ENCODE results near the gene DIP2C.
"Not testable (repeated sequence)": the region's sequence is repeated elsewhere in the genome, so short reads cannot be mapped to it uniquely, and the experiment has no call there.

DIP2C gene

GRCh38 chr10:682931-683447, 6.5 kb downstream of the DIP2C start:
- Histone ChIP-seq H3K9me3 (ENCODE audit: insufficient read depth, low read depth, low read length) (no peaks in the 10 kb centered on the region), H3K4me1 (ENCODE audit: insufficient read depth, low read length) (peaks cover under 1% of the 10 kb centered on the region; the same call in 1 of the 2 replicates), H3K36me3 (ENCODE audit: insufficient read depth, low read depth, low read length) (no peaks in the 10 kb centered on the region), H3K4me3 (ENCODE audit: low read length) (no peak overlapping the region), H3K27ac (ENCODE audit: low read length) (no peak overlapping the region), H3K27me3 (ENCODE audit: insufficient read depth, low read length) (peaks cover 6% of the 10 kb centered on the region), H3K9ac (ENCODE audit: low read depth, low read length) (no peak overlapping the region)

DNA sequence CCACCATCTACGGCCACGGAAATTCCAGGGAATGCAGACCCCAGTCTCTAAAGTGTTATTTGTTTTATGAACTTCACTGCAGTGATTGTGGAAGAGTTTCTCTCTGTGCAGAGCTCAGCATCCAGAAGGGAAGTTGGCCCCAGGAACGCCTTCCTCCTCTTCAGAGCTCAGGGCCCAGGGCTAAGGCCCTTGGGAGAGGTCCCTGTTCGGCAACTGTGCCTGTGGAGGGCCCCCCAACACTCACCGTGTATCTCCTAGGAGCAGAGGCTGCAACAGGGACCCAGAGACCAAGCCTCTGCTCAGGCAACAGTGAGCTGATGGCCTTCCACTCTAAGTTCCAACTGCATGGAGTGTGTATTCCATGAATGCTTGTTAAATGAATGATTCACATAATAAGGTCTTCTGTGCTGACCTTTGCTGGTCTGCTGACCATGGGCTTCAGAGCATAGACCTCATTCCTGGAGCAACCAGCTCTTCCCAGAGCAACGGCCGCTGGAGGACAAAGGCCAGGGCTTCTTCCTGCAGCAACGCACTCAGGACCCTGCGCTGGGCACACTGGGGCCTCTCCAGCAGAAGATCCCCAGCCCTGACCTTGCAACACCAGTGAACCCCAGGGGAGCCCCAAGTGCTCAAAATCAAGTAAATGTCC, 7.7 kb downstream of the DIP2C start:
- H3K4me1 ChIP-seq (ENCODE audit: insufficient read depth, low read length): no peaks in the 10 kb centered on the region
- H3K27ac ChIP-seq (ENCODE audit: low read length): no peak overlapping the region
- no peak overlapping the region for H3K4me3 ChIP-seq (ENCODE audit: low read length)
- H3K36me3 ChIP-seq (ENCODE audit: insufficient read depth, low read depth, low read length): no peaks in the 10 kb centered on the region
- no peak overlapping the region for H3K9ac ChIP-seq (ENCODE audit: low read depth, low read length)
- no peaks in the 10 kb centered on the region for H3K27me3 ChIP-seq (ENCODE audit: insufficient read depth, low read length)
- no peaks in the 10 kb centered on the region for H3K9me3 ChIP-seq (ENCODE audit: insufficient read depth, low read depth, low read length)

GRCh38 chr10:680745-681144, 8.7 kb downstream of the DIP2C start:
- Histone ChIP-seq H3K36me3 (ENCODE audit: insufficient read depth, low read depth, low read length) (no peaks in the 10 kb centered on the region), H3K27ac (ENCODE audit: low read length) (no peak overlapping the region), H3K9ac (ENCODE audit: low read depth, low read length) (no peak overlapping the region), H3K4me3 (ENCODE audit: low read length) (no peak overlapping the region), H3K4me1 (ENCODE audit: insufficient read depth, low read length) (no peaks in the 10 kb centered on the region), H3K27me3 (ENCODE audit: insufficient read depth, low read length) (no peaks in the 10 kb centered on the region), H3K9me3 (ENCODE audit: insufficient read depth, low read depth, low read length) (no peaks in the 10 kb centered on the region)

DNA sequence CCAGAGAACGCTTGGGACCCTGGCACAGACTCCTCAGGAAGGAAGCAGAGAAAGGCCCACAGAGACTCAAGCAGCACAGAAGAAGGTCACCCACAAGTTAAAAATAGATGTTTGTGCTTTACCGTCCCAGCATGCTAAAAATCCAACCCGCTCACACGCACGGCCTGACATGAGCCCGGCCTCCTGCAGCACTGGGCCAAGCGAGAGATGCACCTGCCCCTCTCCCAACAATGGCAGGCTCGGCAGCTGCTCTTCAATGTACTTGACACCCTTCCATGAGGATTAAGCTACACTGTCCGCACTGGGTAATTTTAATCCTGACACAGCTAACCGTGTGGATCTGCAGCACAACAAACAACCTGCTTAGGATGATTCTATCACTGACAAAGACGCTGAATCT, 9.3 kb downstream of the DIP2C start:
- H3K36me3 ChIP-seq (ENCODE audit: insufficient read depth, low read depth, low read length): no peaks in the 10 kb centered on the region
- no peak overlapping the region for H3K9ac ChIP-seq (ENCODE audit: low read depth, low read length)
- H3K27ac ChIP-seq (ENCODE audit: low read length): no peak overlapping the region

GRCh38 chr10:679556-679955, 9.9 kb downstream of the DIP2C start:
- Histone ChIP-seq H3K27ac (ENCODE audit: low read length) (no peak overlapping the region), H3K9ac (ENCODE audit: low read depth, low read length) (no peak overlapping the region), H3K4me1 (ENCODE audit: insufficient read depth, low read length) (no peaks in the 10 kb centered on the region), H3K4me3 (ENCODE audit: low read length) (no peak overlapping the region), H3K9me3 (ENCODE audit: insufficient read depth, low read depth, low read length) (no peaks in the 10 kb centered on the region), H3K36me3 (ENCODE audit: insufficient read depth, low read depth, low read length) (no peaks in the 10 kb centered on the region), H3K27me3 (ENCODE audit: insufficient read depth, low read length) (no peaks in the 10 kb centered on the region)

More for the DNA sequence above, 9.3 kb downstream of the DIP2C start:
- H3K4me3 ChIP-seq (ENCODE audit: low read length): no peak overlapping the region
- H3K27me3 ChIP-seq (ENCODE audit: insufficient read depth, low read length): no peaks in the 10 kb centered on the region
- no peaks in the 10 kb centered on the region for H3K4me1 ChIP-seq (ENCODE audit: insufficient read depth, low read length)
- H3K9me3 ChIP-seq (ENCODE audit: insufficient read depth, low read depth, low read length): no peaks in the 10 kb centered on the region

GRCh38 chr10:678662-679005, 10.8 kb downstream of the DIP2C start:
- not testable (repeated sequence) for H3K9me3 ChIP-seq (ENCODE audit: insufficient read depth, low read depth, low read length); H3K4me1 ChIP-seq (ENCODE audit: insufficient read depth, low read length); H3K27ac ChIP-seq (ENCODE audit: low read length); H3K4me3 ChIP-seq (ENCODE audit: low read length); H3K36me3 ChIP-seq (ENCODE audit: insufficient read depth, low read depth, low read length); H3K27me3 ChIP-seq (ENCODE audit: insufficient read depth, low read length); H3K9ac ChIP-seq (ENCODE audit: low read depth, low read length)

- Histone ChIP-seq H3K9ac (ENCODE audit: low read depth, low read length) (no peak overlapping the region), H3K9me3 (ENCODE audit: insufficient read depth, low read depth, low read length) (no peaks in the 10 kb centered on the region), H3K4me1 (ENCODE audit: insufficient read depth, low read length) (no peaks in the 10 kb centered on the region)
Observed at GRCh38 chr10:677750-678661, 11.5 kb downstream of the DIP2C start.

DNA sequence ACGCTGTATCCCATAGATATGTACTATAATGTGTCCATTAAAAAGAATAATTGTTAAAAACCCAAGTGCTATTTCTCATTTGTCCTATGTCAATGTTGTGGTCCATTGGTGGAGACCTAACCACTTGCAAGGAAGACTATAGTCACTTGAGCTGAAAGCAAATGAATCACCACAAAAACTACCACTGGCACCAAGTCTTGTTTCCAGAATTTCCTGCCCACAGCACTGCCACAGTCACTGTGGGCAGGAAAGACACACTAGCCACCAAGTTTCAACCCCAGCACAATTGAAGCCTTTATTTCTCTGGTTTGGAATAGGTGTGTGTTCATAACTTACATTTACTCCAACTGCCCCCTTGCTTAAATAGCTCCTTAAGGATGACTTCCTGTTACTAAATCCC, 12.4 kb downstream of the DIP2C start:
- H3K4me3 ChIP-seq (ENCODE audit: low read length): no peak overlapping the region

More at GRCh38 chr10:677750-678661, 11.5 kb downstream of the DIP2C start:
- no peak overlapping the region for H3K27ac ChIP-seq (ENCODE audit: low read length)
- no peaks in the 10 kb centered on the region for H3K27me3 ChIP-seq (ENCODE audit: insufficient read depth, low read length)
- H3K4me3 ChIP-seq (ENCODE audit: low read length): no peak overlapping the region
- H3K36me3 ChIP-seq (ENCODE audit: insufficient read depth, low read depth, low read length): no peaks in the 10 kb centered on the region

GRCh38 chr10:676178-676577, 13.3 kb downstream of the DIP2C start:
- H3K27me3 ChIP-seq (ENCODE audit: insufficient read depth, low read length): no peaks in the 10 kb centered on the region
- no peak overlapping the region for H3K9ac ChIP-seq (ENCODE audit: low read depth, low read length)
- H3K9me3 ChIP-seq (ENCODE audit: insufficient read depth, low read depth, low read length): no peaks in the 10 kb centered on the region
- H3K36me3 ChIP-seq (ENCODE audit: insufficient read depth, low read depth, low read length): no peaks in the 10 kb centered on the region
- H3K4me3 ChIP-seq (ENCODE audit: low read length): no peak overlapping the region
- no peaks in the 10 kb centered on the region for H3K4me1 ChIP-seq (ENCODE audit: insufficient read depth, low read length)
- no peak overlapping the region for H3K27ac ChIP-seq (ENCODE audit: low read length)

More for the DNA sequence above, 12.4 kb downstream of the DIP2C start:
- H3K9ac ChIP-seq (ENCODE audit: low read depth, low read length): no peak overlapping the region
- no peak overlapping the region for H3K27ac ChIP-seq (ENCODE audit: low read length)
- H3K9me3 ChIP-seq (ENCODE audit: insufficient read depth, low read depth, low read length): no peaks in the 10 kb centered on the region
- H3K4me1 ChIP-seq (ENCODE audit: insufficient read depth, low read length): no peaks in the 10 kb centered on the region
- H3K36me3 ChIP-seq (ENCODE audit: insufficient read depth, low read depth, low read length): no peaks in the 10 kb centered on the region
- H3K27me3 ChIP-seq (ENCODE audit: insufficient read depth, low read length): no peaks in the 10 kb centered on the region

GRCh38 chr10:675532-675931, 13.9 kb downstream of the DIP2C start:
- Histone ChIP-seq H3K4me1 (ENCODE audit: insufficient read depth, low read length) (no peaks in the 10 kb centered on the region), H3K4me3 (ENCODE audit: low read length) (no peak overlapping the region), H3K9me3 (ENCODE audit: insufficient read depth, low read depth, low read length) (no peaks in the 10 kb centered on the region), H3K36me3 (ENCODE audit: insufficient read depth, low read depth, low read length) (no peaks in the 10 kb centered on the region), H3K27me3 (ENCODE audit: insufficient read depth, low read length) (no peaks in the 10 kb centered on the region), H3K9ac (ENCODE audit: low read depth, low read length) (no peak overlapping the region), H3K27ac (ENCODE audit: low read length) (no peak overlapping the region)

DNA sequence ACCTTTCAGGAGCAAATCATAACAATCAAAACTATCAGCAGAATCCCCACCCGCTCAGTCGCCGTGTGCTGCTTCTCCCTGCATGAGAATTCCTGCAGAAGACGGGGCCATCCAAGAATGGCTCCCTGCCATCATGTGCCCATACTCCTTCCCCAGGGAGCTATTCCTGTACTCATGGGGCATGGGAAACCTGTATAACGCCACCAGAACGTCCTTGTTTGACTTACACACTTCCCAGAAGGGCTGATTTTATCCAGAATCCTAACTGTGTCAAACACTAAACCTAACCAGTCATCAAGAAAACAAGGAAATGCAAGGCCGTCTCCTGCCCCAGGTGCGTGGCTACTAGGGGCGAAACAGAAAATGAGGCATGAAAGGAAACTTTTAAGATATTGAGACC, 16.0 kb downstream of the DIP2C start:
- H3K36me3 ChIP-seq (ENCODE audit: insufficient read depth, low read depth, low read length): no peaks in the 10 kb centered on the region
- no peaks in the 10 kb centered on the region for H3K9me3 ChIP-seq (ENCODE audit: insufficient read depth, low read depth, low read length)
- H3K27ac ChIP-seq (ENCODE audit: low read length): no peak overlapping the region
- H3K4me3 ChIP-seq (ENCODE audit: low read length): no peak overlapping the region
- H3K4me1 ChIP-seq (ENCODE audit: insufficient read depth, low read length): no peaks in the 10 kb centered on the region
- no peaks in the 10 kb centered on the region for H3K27me3 ChIP-seq (ENCODE audit: insufficient read depth, low read length)
- H3K9ac ChIP-seq (ENCODE audit: low read depth, low read length): no peak overlapping the region

DNA sequence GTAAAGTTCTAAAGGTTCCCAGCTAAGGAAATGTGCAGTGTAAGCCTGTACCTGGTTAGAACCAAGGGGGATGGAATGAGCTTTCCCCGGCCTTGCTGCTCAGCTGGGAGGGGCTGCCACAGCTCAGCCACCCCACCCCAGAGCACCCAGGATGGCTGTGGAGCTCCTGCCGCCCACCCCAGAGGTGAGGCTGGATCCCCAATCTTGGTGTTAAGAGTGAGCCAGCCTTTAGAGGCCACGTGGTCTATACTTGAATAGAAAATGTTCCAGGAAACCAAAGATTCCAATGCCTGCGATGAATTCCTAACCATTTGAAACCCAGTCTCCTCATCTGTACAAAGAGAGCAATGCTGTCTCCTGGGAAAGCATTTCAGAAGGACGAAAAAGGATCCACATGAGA, 16.5 kb downstream of the DIP2C start:
- Histone ChIP-seq H3K9ac (ENCODE audit: low read depth, low read length) (no peak overlapping the region), H3K36me3 (ENCODE audit: insufficient read depth, low read depth, low read length) (no peaks in the 10 kb centered on the region), H3K4me3 (ENCODE audit: low read length) (no peak overlapping the region), H3K4me1 (ENCODE audit: insufficient read depth, low read length) (no peaks in the 10 kb centered on the region), H3K9me3 (ENCODE audit: insufficient read depth, low read depth, low read length) (no peaks in the 10 kb centered on the region), H3K27me3 (ENCODE audit: insufficient read depth, low read length) (no peaks in the 10 kb centered on the region), H3K27ac (ENCODE audit: low read length) (no peak overlapping the region)

All from iPS-20b (cell line).